ENCODE measurements around the gene CUBN.

Gene CUBN

DNA sequence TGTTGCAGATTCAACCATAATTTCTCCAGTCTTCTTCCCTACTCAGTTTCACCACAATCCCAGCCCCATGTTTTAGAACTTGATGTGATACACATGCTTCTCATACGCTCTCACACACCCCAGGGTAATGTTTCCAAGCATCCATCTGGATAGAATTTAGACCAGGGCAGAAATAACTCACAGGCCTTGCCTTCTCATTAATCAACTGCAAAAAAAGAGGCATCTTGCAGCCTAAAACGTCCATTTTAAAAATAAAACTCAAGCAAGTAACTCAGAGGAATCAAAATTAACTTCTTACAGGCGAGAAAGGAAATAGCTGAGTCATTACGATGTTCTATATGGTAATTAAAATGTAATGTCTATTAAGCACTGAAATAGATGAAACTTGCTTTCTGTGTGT lies 185.2 kb downstream of the CUBN start:
- peak; percentile 82 for FAIRE-seq
- DNase-seq (ENCODE audit: insufficient read length, low spot score), result no peak

DNA sequence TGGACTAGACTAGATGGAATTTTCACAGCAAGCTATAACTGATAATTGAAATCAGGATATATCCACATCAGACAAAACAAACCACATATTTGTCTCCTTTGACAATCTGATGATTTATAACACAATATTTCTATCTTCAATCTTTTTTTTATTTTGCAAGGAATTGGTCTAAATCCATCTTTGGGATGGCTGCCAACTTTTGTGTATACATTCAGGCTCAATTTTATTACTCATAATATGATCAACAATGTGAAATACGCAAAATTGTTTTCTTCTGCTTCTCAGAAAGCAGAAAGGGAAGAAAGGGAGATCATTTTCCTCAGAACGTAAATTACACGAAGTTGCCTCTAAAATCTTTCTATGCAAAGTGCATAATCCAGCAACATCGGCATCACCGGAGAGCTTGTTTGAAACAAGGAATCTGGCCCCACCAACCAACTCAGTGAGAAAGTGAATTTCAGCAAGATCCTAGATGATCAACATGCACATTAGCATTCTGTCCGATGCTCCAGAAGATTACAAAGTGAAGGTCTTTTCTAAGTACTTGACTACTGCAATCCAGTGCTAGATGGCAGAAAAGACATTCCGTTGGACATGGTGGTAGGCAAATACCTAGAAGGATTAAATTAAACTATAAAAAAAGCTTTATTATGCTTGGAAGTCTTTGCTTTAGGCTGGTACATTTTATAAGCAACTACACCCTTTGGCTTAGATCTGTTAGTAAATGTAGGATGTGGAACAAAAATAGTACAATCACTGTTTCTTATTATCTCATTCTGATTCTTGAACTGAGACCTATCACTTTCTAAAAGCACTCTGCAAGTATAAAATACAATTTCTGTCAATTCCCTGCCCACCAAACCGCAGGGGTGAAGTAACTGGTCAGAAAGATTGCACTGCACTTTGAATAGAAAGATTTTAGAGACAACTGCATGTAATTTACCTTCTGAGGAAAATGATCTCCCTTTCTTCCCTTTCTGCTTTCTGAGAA lies 186.0 kb downstream of the CUBN start:
- TF ChIP-seq POLR2A (IDR thresholded peaks at IDR 0.05; ENCODE audit: low read depth, low read length), result no peak
- FAIRE-seq, result peak; percentile 69
- DNase-seq (ENCODE audit: insufficient read length, low spot score), result no peak

More for the DNA sequence above, 185.2 kb downstream of the CUBN start:
- TF ChIP-seq POLR2A (IDR thresholded peaks at IDR 0.05; ENCODE audit: low read depth, low read length), result no peak

DNA sequence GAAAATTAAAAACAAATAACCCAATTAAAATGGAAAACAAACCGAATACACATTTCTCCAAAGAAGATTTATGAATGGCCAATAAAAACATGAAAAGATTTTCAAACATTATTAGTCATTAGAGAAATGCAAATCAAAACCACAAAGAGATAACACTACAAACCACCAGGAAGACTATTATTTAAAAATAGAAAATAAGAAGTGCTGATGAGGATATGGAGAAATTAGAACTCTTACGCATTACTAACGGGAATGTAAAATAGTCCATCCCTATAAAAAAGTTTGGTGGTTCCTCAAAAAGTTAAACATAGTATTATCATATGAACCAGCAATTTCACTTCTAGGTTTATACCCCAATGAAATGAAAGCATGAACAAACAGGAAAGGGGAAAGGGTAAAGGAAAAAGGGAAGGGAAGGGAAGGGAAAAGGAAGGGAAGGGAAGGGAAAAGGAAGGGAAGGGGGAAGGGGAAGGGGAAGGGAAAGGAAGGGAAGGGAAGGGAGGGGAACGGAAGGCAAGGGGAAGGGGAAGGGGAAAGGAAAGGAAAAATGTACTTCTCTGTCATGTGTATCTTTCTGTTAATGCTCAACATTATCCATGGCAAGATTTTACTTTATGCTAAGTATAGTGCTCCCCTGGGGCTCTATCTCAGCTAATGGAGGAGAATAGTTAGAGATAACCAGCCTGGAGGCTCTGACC lies 187.1 kb downstream of the CUBN start:
- no peak for TF ChIP-seq POLR2A (IDR thresholded peaks at IDR 0.05; ENCODE audit: low read depth, low read length)
- FAIRE-seq, result peak; percentile 74
- no peak for DNase-seq (ENCODE audit: insufficient read length, low spot score)

DNA sequence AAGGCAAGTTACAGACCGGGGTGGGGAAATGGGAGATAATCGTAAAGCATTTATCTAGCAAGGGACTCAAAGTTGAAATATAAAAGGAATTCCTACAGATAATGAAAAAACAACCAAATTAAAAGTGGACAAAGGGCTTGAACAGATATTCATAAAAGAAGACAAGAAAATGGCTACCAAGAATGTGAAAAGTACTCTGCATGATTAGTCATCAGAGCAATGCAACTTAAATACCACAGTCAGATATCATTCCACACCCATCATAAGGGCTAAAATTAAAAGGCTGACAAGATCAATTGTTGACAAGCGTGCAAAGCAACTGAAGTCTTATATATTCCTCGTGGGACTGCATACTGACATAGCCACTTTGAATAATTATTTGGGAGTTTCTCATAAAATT lies 187.7 kb downstream of the CUBN start:
- peak; percentile 86 for FAIRE-seq
- no peak for TF ChIP-seq POLR2A (IDR thresholded peaks at IDR 0.05; ENCODE audit: low read depth, low read length)
- no peak for DNase-seq (ENCODE audit: insufficient read length, low spot score)

DNA sequence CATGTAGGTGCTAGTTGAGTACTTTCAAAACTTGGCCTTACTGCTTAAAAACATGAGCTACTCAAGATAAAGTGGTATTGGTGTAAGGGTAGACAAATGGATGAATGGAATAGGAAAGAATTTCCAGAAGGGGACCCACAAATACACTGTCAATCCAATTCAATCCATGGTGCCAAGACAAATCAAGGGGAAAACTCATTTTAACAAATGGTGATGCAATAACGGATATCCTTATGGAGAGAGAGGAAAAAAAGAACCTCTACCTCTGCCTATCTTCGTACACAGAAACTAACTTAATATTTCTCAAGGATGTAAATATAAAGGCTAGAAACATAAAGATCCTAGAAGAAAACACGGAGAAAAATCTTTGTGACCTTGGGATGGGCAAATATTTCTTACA lies 188.5 kb downstream of the CUBN start:
- TF ChIP-seq POLR2A (IDR thresholded peaks at IDR 0.05; ENCODE audit: low read depth, low read length), result no peak
- DNase-seq (ENCODE audit: insufficient read length, low spot score), result no peak
- no peak for FAIRE-seq

DNA sequence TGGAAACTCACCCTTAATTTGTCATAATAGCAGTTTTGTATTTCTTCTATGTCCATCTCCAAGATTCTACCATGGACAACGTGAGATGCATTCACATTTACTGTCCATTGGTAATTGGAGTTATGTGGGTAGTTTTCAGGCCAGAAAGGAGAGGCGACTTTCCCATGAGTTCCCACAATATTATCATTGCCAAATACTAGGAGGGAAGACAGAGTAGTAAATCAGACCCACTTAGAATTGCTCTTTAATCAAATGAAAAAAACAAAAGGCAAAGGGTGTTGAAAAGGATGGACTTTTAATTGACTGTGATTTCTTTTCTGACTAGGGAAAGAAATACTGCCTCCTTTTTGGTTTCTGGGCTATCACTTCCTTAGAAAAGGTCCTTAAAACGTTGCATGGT lies 190.7 kb downstream of the CUBN start:
- DNase-seq (ENCODE audit: insufficient read length, low spot score), result no peak
- no peak for FAIRE-seq
- TF ChIP-seq POLR2A (IDR thresholded peaks at IDR 0.05; ENCODE audit: low read depth, low read length), result no peak

DNA sequence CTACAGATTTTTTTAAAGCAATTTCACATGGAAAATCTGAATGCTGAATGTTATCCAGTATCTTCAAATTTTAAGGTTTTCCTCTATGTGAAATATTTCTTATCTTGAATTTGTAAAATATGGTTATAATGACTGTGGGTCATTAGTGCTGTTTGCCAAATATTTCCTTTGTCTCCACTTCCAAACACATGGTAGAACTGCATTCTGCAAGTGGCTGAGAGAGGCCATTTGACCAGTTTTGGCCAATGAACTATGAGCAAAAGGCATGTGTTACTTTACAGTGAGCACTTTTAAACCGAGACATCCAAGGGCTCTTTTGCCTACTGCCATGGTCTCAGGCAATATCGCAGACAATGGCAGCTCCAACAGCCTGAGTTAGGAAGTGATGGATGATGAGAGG lies 195.2 kb downstream of the CUBN start:
- FAIRE-seq (no peak), DNase-seq (ENCODE audit: insufficient read length, low spot score) (no peak)
- no peak for TF ChIP-seq POLR2A (IDR thresholded peaks at IDR 0.05; ENCODE audit: low read depth, low read length)

DNA sequence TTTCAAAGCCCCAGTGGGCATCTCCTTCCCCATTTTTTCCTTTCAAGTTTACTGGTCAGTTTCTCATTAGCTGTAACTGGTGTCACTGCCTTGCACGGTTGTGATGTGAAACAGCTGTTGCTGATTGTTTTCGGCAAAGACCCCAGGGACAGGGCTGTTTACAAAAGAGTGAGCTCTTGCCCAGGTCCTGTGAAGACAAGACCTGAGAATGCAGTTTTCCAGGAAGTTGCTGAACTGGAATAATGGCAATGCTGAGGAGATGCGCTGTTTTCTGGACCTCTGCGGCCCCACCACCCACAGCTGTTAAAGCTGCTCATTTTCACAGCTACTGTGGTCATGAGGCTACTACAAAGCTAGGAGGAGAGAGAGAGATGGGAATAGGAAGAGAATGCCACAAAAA lies 195.8 kb downstream of the CUBN start:
- no peak for DNase-seq (ENCODE audit: insufficient read length, low spot score)
- FAIRE-seq, result no peak
- no peak for TF ChIP-seq POLR2A (IDR thresholded peaks at IDR 0.05; ENCODE audit: low read depth, low read length)

DNA sequence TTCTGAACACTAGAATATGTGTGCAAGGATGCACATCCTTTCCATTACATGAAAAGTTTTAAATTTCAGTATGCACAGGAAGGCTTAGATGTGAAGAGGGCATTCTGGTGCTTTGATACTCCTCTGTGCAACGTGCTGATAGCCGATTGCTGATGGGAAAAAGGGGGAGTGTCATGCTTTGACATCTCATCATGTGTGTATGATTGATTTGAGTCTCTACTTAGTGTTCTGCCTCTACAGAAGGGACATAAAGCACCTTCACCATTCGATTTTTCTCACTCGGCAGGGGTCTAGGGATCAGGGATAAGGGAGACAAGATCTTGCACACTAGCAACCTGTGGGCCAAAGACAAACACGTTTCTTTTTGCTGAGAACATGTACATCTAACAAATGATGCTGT lies 197.7 kb downstream of the CUBN start:
- no peak for FAIRE-seq

DNA sequence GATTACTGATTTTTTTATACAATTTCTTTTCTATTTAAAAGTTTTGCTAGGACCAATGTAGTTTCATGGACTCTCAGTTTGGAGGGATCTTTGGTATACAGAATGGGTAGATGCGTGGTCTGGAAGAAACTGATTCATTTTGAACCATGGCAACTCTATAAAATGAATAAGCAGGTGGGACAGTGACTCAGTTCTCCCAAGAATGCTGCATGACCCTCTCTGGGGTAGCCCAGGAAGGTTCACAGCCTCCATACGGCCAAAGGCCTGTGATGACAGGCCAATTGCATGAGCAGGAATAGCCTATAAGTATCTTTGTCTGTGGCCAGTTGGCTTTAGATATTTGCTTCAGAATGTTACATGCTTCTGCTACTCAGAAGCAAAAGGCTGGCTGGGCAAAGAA lies 199.1 kb downstream of the CUBN start:
- DNase-seq (ENCODE audit: insufficient read length, low spot score) (no peak), FAIRE-seq (no peak)
- no peak for TF ChIP-seq POLR2A (IDR thresholded peaks at IDR 0.05; ENCODE audit: low read depth, low read length)

More for the DNA sequence above, 197.7 kb downstream of the CUBN start:
- no peak for DNase-seq (ENCODE audit: insufficient read length, low spot score)
- TF ChIP-seq POLR2A (IDR thresholded peaks at IDR 0.05; ENCODE audit: low read depth, low read length), result no peak

DNA sequence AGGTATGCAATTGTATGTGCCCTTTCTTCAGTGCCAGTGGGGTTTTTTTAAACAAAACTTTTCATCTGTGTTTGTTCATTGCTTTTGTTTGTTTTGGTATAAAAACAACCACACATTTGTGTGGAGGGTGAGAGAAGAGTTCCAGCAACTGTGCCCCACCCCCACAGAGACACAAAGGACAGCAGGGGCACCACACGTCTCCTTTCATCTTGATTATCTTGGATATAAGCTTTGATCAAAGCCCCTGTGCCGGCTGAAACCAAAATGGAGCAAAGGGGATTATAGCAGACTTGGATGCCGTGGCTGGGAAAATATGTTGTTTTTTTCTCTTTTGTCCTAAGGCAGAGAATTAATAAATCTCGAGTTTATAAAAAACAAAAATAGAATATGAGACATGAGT lies 200.5 kb downstream of the CUBN start:
- TF ChIP-seq POLR2A (IDR thresholded peaks at IDR 0.05; ENCODE audit: low read depth, low read length), result no peak
- FAIRE-seq (no peak), DNase-seq (ENCODE audit: insufficient read length, low spot score) (no peak)

DNA sequence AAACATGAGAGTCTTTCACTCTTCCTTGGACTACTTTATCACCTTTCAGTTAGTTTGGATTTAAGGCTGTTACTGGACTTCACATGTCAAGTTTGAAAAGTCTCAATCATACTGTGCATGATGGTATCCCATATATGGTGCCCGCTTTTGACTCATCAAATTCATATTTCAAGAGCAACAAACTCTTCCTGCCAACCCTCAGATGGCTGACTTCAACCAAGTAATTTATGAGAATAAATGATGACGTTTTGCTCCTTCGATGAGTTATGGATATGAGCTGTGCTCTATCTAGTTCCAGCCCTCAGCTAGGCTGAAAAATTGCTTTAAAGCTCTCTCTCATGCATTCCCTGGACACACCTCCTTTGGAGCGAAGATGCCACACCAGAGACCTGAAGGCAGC lies 202.1 kb downstream of the CUBN start:
- DNase-seq (ENCODE audit: insufficient read length, low spot score) (no peak), FAIRE-seq (no peak)
- no peak for TF ChIP-seq POLR2A (IDR thresholded peaks at IDR 0.05; ENCODE audit: low read depth, low read length)

DNA sequence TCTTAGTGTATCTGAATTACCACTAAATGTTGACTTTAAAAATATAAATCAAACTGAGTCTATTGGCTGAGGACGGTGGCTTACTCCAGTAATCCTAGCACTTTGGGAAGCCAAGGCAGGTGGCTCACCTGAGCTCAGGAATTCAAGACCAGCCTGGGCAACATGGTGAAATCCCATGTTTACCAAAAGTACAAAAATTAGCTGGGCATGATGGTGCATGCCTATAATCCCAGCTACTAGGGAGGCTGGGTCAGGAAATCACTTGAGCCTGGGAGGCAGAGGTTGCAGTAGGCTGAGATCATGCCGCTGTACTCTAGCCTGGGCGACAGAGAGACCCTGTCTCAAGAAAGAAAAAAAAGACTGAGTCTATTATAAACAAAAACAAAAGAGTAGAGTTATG lies 205.9 kb downstream of the CUBN start:
- no peak for TF ChIP-seq POLR2A (IDR thresholded peaks at IDR 0.05; ENCODE audit: low read depth, low read length)
- FAIRE-seq (no peak), DNase-seq (ENCODE audit: insufficient read length, low spot score) (no peak)

DNA sequence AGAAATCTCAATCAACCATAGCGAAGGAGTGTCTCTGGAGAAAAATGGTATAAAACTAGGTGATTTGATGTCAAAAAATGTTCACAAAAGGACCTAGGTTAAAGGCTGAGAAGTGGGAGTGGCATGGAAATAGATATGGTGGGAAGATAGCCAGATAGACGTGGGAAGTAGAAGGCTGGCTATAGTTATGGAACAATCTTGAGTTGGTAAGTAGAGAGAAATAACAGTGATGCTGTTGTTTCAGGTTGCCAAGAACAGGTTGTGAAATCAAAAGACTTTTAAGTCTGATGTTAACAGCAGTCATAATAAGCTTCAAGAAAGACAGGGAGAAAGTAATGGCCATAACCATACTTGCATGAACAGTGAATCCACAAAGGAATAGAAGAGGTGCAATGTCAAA lies 206.3 kb downstream of the CUBN start:
- no peak for TF ChIP-seq POLR2A (IDR thresholded peaks at IDR 0.05; ENCODE audit: low read depth, low read length)

More for the DNA sequence above, 206.3 kb downstream of the CUBN start:
- DNase-seq (ENCODE audit: insufficient read length, low spot score) (no peak), FAIRE-seq (no peak)

Measured in H54 (cell line).